HS-27A (cell line): ENCODE data around the gene ADAMTSL1.

Source experiments
- DNase-seq: peaks from one replicate; pipeline ENCODE4 v3.0.0-alpha.2; 2012; ENCODE audit warnings: low read depth, missing footprints

Gene ADAMTSL1

DNA sequence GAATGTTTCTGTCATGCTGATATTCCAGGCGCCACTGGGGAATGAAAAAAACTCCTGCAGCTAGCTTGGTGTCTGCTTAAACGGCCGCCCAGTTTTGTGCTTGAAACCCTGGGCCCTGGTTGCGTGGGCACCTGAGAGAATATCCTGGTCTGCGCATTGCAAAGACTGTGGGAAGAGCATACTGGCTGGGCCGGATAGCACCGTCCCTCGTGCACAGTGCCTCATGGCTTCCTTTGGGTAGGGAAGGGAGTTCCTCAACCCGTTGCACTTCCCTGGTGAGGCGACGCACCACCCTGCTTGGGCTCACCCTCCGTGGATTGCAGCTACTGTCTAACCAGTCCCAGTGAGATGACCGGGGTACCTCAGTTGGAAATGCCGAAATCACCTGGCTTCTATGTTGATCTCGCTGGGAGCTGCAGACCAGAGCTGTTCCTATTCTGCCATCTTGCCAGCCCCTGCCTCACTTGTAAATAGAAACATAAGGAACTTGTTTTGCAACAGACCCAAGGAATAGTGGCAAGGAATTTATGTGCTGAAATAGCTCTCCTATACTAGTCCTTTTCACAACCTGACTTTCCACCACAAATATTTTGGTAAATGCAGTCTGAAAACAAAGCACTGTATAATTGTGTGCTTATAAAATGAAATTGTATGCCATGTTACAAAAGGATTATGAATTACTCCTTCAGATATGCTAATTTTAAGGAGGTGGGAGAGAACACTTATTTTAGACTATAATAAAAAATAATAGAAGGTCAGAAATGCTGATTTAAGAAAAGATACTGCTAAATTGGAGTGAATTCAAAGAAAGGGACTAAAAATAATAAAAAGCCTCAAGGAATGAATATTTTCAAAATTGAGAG lies 90.3 kb downstream of the ADAMTSL1 start:
- no peak for DNase-seq

DNA sequence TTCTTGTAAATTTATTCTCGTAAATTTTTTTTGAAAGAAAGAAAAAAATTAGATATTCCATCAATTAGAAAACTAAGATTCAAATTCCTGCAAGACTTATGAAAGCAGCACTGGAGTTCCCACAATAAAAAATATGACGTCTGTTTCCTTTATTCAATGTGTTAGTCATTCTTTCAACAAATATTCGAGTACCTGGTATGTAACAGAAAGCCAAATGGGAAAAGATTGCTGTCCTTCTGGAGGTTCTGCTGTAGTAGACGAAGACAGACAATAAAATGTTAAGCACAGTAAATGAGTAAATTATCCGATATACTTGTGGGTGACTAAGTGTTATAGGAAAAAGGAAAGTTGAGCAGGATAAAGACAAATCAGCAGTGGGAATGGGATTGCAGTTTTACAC lies 92.2 kb downstream of the ADAMTSL1 start:
- DNase-seq: no peak

- DNase-seq: no peak
Measured at GRCh38 chr9:18568973-18569372, 95.0 kb downstream of the ADAMTSL1 start.

DNA sequence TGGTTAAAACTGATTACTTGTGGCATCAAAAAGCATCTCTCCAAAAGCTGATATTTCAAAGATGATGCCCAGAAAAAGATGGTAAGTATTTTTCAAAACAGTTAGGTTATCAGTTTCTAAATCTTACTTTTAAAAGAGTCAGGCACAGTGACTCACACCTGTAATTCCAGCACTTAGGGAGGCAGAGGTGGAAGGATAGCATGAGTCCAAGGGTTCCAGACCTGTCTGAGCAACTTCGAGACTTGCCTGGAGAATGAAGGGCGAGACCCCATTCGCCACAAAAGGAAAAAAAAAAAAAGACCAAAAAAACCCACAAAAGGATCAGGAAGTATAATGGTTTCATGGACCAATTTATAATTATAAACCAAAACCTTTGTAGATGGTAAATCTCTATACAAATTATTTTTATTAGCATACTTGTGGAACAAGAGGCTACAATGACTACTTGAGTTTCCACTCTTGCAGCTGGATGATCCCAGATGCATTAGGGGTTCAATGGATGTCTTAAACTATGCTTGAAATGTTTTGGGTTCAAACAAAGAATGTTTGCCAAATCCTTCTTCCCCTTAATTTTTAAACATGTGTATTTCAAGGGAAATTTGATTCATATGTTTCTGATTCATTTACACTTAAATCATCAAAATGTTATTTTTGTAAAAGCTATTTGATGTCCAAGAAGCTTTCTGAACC lies 96.1 kb downstream of the ADAMTSL1 start:
- no peak for DNase-seq

GRCh38 chr9:18573021-18573556 lies 99.1 kb downstream of the ADAMTSL1 start:
- DNase-seq: no peak

DNA sequence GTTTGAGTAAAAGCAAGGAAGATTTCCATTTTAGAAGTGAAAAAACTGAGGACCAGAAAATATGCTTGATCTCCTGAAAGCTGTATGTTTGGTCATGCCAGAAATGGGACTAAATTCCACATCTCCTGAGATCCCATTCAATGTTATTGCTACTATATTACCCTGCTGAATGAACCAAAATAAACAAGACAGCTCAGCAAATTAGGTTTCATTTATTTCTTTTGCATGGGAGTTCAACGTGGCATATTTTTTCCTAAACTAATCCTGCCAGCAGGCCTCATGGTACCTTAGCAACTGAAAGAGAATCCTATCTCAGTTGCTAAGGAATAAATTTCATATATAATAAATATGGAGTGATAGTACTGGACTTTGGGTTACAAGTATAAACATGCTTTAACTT lies 101.7 kb downstream of the ADAMTSL1 start:
- DNase-seq: no peak

DNA sequence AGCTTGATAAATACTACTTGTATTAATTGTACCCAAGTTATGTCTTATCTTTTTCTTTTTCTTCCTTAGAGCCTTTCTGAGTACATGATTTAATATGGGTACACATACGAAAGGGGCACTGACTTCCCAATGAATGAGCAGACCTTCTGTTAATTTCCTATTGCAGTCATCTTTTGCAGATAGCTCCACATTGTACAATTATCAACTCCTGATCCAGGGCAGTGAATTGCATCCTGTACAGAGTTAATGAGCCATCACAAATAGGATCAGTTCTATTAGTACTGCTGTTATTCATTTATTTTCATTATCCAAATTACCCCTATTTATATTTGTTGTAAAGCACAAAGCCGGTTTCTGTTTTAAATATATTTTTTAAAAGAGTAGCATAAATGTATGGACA lies 105.6 kb downstream of the ADAMTSL1 start:
- DNase-seq: no peak

- peak; percentile 11 for DNase-seq
Measured at GRCh38 chr9:18580151-18580550, 106.2 kb downstream of the ADAMTSL1 start.

- DNase-seq: no peak
Measured at GRCh38 chr9:18585996-18586395, 112.0 kb downstream of the ADAMTSL1 start.

- DNase-seq: peak; percentile 14
Measured at GRCh38 chr9:18588002-18588401, 114.0 kb downstream of the ADAMTSL1 start.

GRCh38 chr9:18591261-18591660 lies 117.3 kb downstream of the ADAMTSL1 start:
- DNase-seq: no peak

DNA sequence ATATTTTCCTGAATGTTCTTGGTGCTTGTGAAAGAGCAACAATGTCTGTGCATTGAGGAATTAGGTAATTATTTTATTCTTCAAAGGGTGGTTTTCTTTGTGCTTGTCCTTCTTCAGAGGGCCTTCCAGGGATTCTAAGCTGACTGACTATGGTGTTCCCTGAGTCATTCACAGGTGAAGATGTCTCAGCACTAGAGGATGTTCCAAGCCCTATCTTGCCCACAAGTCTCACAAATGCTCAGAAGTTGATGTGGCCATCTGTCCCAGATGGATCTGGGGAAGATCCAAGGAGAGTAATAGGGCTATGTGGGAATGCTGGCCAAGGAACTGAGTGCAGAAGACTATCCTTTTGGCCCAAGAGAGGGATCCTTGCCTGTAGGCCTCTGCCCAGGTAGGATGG lies 120.9 kb downstream of the ADAMTSL1 start:
- DNase-seq: no peak

DNA sequence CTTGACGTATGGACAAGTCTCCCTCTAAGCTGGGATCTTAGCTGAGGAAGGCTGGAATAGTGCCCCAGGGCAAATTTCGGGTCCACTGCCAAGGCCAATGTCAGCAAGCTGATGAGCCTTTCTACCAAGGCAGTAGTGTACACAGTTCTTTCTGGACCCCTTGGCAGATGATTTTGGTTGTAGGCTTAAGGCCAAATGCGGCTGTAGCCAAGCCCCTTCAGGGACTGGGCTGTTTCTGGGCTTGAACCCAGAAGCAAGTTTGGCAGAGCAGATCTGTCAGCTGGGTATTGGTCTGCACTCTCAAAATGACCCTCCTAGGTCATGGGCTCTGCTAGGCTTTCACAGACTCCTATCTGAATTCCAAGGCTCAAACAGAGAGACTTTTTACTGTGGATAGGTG lies 121.6 kb downstream of the ADAMTSL1 start:
- no peak for DNase-seq

GRCh38 chr9:18596920-18597319 lies 123.0 kb downstream of the ADAMTSL1 start:
- no peak for DNase-seq

DNA sequence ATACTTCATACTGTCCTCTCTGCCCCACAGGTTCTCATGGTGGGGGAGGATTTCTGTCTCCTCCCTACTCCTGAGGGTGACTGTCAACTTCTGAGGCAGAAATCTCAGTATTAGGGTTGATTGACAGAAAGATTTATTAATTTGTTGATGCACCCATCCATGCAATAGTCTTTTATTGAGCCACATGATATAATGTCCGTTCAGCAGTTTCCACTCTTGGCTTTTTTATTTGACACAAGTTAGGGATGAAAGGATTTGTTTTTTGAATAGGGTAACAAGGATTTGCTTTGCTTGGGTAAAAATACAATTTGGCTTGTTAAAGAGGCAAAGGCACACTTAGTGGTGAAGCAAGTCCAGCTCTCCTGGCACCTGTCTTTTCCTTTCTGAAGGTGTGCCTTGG lies 125.0 kb downstream of the ADAMTSL1 start:
- no peak for DNase-seq

DNA sequence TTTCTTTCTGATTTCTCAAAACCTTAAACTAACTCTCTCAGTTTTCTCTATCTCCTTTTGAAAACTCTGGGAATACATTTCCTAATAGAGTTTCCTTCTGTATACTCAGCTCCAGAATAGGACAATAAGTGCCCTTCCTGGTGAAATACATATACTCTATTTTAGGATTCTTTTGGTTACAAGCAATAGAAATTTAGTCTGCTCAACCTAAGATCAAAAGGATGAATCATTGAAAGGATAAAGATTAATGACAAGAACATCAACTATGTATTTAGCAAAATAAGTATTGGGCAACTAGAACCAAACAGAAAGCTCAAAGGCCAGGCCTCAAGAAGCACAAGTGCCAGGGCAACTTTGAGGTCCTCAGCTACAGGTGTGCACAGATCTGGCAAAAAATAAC lies 127.1 kb downstream of the ADAMTSL1 start:
- DNase-seq: no peak

- DNase-seq: no peak
Measured at GRCh38 chr9:18601956-18602355, 128.0 kb downstream of the ADAMTSL1 start.

DNA sequence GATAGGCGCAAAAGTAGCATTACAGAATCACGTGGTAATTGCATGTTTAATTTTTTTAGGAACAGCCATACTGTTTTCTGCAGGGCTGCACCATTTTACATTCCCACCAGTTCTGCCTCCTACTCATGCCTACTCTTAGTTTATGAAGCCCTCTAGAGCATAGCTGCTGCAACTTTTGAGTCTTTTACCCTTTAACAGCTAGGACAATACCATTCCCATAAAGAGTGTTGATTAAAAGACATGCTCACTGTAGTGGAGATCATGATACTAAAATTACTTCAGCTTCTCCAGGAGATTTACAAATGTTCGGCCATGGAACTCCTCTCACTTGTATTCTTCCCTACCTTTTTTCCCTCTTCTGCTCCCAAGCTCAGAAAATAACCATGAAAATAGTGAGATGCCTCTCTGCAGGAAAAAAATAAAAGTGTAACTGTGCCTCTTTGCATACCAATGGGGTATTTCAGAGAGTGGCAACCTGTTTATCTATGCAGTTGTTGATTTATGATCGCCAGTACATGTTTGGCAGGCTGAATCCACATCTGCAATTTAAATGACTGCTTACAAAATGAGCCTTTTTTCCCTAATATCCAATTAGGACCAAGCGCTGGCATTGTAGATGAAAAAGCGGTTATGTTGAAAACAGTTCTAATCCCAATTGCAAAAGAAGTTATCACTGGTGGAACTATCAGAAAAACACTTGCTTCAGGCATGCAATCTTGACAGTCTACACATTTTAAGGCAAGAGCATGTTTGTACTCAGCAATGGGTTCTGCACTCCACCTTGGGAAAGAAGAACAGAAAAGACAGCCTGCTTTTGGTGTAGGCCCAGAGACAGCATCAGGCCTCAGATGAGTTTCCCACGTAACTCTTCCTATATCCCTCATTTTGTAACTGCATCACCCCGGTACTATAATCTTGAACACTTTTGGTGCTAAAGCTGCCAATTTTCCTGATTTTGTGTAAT lies 131.1 kb downstream of the ADAMTSL1 start:
- DNase-seq: no peak

DNA sequence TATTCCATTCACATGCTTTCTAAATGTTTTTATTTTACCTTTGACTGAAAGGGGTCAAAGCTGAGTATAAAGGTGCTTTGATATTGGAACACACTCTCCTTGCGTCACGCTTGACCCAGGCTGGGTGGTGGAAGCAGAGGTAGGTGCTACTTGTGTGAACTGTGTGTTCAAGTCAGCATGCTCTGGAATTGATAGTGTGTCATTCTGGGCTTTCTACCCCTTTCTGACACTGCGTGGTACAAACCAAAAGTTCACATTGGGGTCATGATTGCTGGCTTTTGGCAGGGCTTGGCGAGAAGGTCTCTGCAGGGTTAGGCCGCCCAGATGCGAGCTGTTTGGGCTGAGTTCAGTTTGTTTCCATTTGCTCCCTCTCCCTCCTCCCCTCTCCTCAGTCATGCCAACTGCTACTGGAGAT lies 131.8 kb downstream of the ADAMTSL1 start:
- no peak for DNase-seq

DNA sequence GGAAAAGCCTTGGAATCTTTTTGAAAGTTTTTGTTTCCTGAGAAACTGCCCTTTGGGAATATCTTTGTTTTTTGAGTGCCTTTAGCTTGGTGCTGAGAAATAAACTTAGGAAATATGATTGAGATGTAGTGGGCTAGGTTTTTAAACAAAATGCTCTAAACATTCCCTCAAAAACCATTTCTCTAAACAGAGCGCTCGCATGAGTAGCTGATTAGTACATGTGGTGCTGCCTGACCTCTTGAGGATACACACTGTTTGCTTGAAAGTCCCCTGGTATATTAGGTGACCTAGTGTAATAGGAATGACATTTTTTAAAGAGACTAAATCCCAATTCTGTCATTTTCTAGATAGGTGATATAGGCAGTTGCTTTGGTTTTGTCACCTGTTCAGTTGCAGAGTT lies 132.3 kb downstream of the ADAMTSL1 start:
- DNase-seq: no peak

- no peak for DNase-seq
Measured at GRCh38 chr9:18606846-18607245, 132.9 kb downstream of the ADAMTSL1 start.

DNA sequence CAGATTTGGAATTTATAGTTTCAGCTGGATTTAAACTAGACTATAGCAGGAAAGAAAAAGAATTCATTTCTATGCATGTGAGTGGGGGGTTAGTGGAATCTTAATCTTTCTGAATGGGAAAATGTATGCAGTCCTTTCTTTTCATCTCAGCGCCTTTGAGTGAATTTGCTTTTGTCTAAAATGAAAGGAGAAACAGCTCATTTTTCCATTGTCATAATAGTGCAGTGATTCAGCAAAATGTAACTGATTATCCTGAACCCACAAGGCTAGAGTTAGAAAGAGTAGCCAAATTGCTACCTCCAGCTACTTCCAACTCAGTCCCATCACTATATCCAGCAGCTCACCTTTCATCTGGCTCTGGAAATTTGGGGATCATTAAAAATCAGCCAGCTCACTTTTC lies 134.4 kb downstream of the ADAMTSL1 start:
- no peak for DNase-seq
